CD4-positive, CD25-positive, alpha-beta regulatory T cell (primary cell): ENCODE results near the gene WDR59. TPM values are rescaled to one million over a fixed set of nuclear protein-coding genes. Genes with fewer than 3 reads are reported as not detected.
A peak's percentile ranks its signal among the peaks of the same experiment; 100 is the strongest.
"Not testable (repeated sequence)": the region's sequence is repeated elsewhere in the genome, so short reads cannot be mapped to it uniquely, and the experiment has no call there.

Experiments used
- ATAC-seq, 2 donors: fragments of 150-1000 bp; cut with Tn5 transposase; one replicate each; pipeline ENCODE4 v1.10.0; 2021; ENCODE audit warnings: low read depth in 2 of 2, moderate number of reproducible peaks in 2 of 2, moderate library complexity in 1 of 2
- DNase-seq, 3 donors: peaks; one replicate each; pipeline versions ENCODE4 v3.0.0 to v3.0.0-alpha.2; 2012 to 2022; ENCODE audit warnings: mixed read lengths in 1 of 3
- H3K27ac ChIP-seq: one replicate; pipeline ENCODE4 v1.7.0; 2013; ENCODE audit warnings: mild to moderate bottlenecking, low read length; ENCODE audit not compliant: insufficient read depth, poor library complexity, severe bottlenecking
- H3K27me3 ChIP-seq: one replicate; pipeline ENCODE4 v1.7.0; 2013; ENCODE audit warnings: low read length; ENCODE audit not compliant: control insufficient read depth, insufficient read depth
- H3K36me3 ChIP-seq: one replicate; pipeline ENCODE4 v1.7.0; 2013; ENCODE audit warnings: mild to moderate bottlenecking, low read length, moderate library complexity; ENCODE audit not compliant: control insufficient read depth, insufficient read depth
- H3K4me1 ChIP-seq: 2 replicates; pipeline ENCODE4 v1.7.0; 2013; ENCODE audit warnings: mild to moderate bottlenecking, low read length; ENCODE audit not compliant: insufficient read depth, control insufficient read depth, poor library complexity, severe bottlenecking
- H3K4me3 ChIP-seq: one replicate; pipeline ENCODE4 v1.7.0; 2013; ENCODE audit warnings: low read depth, mild to moderate bottlenecking, low read length, moderate library complexity
- H3K9me3 ChIP-seq, 2 experiments: 1 replicate in 1 of 2; 2 replicates in 1 of 2; pipeline ENCODE4 v1.7.0; 2013; ENCODE audit warnings: low read length in 2 of 2, mild to moderate bottlenecking in 1 of 2, moderate library complexity in 1 of 2; ENCODE audit not compliant: control insufficient read depth in 2 of 2
- H3K27ac Mint-ChIP-seq, 3 donors: one replicate each; pipeline ENCODE4 v1.8.0; 2020 to 2022; ENCODE audit warnings: mild to moderate bottlenecking in 3 of 3, mixed read lengths in 3 of 3, moderate library complexity in 2 of 3
- H3K27me3 Mint-ChIP-seq: one replicate; pipeline ENCODE4 v1.8.0; 2022; ENCODE audit warnings: mild to moderate bottlenecking, mixed read lengths
- H3K36me3 Mint-ChIP-seq: one replicate; pipeline ENCODE4 v1.8.0; 2020; ENCODE audit warnings: mixed read lengths
- H3K4me1 Mint-ChIP-seq, 4 donors: one replicate each; pipeline ENCODE4 v1.8.0; 2020 to 2022; ENCODE audit warnings: mixed read lengths in 4 of 4, mild to moderate bottlenecking in 1 of 4
- H3K4me3 Mint-ChIP-seq, 4 donors: one replicate each; pipeline ENCODE4 v1.8.0; 2020 to 2022; ENCODE audit warnings: mild to moderate bottlenecking in 4 of 4, mixed read lengths in 4 of 4, moderate library complexity in 3 of 4
- H3K9me3 Mint-ChIP-seq, 7 donors: one replicate each; pipeline ENCODE4 v1.8.0; 2020 to 2022; ENCODE audit warnings: mixed read lengths in 7 of 7, mild to moderate bottlenecking in 3 of 7, moderate library complexity in 2 of 7
- polyA plus RNA-seq, 4 donors: library from polyadenylated mRNA; unstranded; fragments of 300-500 nt; fragmentation: Illumina TruSeq; gene quantifications; one replicate each; pipeline ENCODE4 v1.2.3, GENCODE V29; 2021
- total RNA-seq: library from RNA; stranded (reverse); gene quantifications from one replicate; pipeline ENCODE4 v1.2.3, GENCODE V29; 2022

The WDR59 gene
- total and polyA plus RNA-seq, 5 donors from 2014 or later, result 11.4 to 89.2 (median 14.3) TPM

GRCh38 chr16:74843381-74844035 is 141.4 kb downstream of the WDR59 start:
- H3K27me3 Mint-ChIP-seq, result peaks cover 18% of the 10 kb centered on the region
- not testable (repeated sequence) for H3K4me1 ChIP-seq, H3K27me3 ChIP-seq, ATAC-seq, H3K4me1 Mint-ChIP-seq, H3K36me3 Mint-ChIP-seq, H3K27ac Mint-ChIP-seq, H3K9me3 Mint-ChIP-seq, H3K36me3 ChIP-seq, H3K9me3 ChIP-seq, H3K4me3 ChIP-seq, H3K27ac ChIP-seq, DNase-seq, H3K4me3 Mint-ChIP-seq

- no peaks in the 10 kb centered on the region for H3K4me1 Mint-ChIP-seq
Observed at GRCh38 chr16:74842413-74842812, 142.5 kb downstream of the WDR59 start.

GRCh38 chr16:74841904-74842303 is 143.0 kb downstream of the WDR59 start:
- H3K36me3 Mint-ChIP-seq, result no peaks in the 10 kb centered on the region
- peak overlapping the region in 2 of 3 donors; percentile 3 to 32 for H3K27ac Mint-ChIP-seq
- H3K4me3 Mint-ChIP-seq, result no peak overlapping the region
- no peak overlapping the region for H3K27ac ChIP-seq
- no peaks in the 10 kb centered on the region for H3K9me3 Mint-ChIP-seq
- no peaks in the 10 kb centered on the region for H3K4me1 Mint-ChIP-seq
- H3K4me1 ChIP-seq, result no peaks in the 10 kb centered on the region
- no peak for DNase-seq
- H3K9me3 ChIP-seq, result no peaks in the 10 kb centered on the region
- ATAC-seq, result no peak
- peaks cover 18% of the 10 kb centered on the region for H3K27me3 Mint-ChIP-seq
- H3K27me3 ChIP-seq, result no peaks in the 10 kb centered on the region
- no peak overlapping the region for H3K4me3 ChIP-seq
- H3K36me3 ChIP-seq, result no peaks in the 10 kb centered on the region

More at GRCh38 chr16:74842413-74842812, 142.5 kb downstream of the WDR59 start:
- Histone ChIP-seq H3K9me3 (no peaks in the 10 kb centered on the region), H3K4me1 (no peaks in the 10 kb centered on the region), H3K27ac (no peak overlapping the region), H3K4me3 (no peak overlapping the region), H3K27me3 (no peaks in the 10 kb centered on the region), H3K36me3 (no peaks in the 10 kb centered on the region)
- no peak for ATAC-seq
- DNase-seq, result no peak
- no peak overlapping the region for H3K4me3 Mint-ChIP-seq
- peaks cover 18% of the 10 kb centered on the region for H3K27me3 Mint-ChIP-seq
- H3K9me3 Mint-ChIP-seq, result no peaks in the 10 kb centered on the region
- no peaks in the 10 kb centered on the region for H3K36me3 Mint-ChIP-seq
- peak overlapping the region in 1 of 3 donors; percentile 32 for H3K27ac Mint-ChIP-seq

- no peak for DNase-seq
- Histone ChIP-seq H3K27me3 (no peaks in the 10 kb centered on the region), H3K27ac (no peak overlapping the region), H3K4me3 (no peak overlapping the region), H3K9me3 (no peaks in the 10 kb centered on the region), H3K36me3 (no peaks in the 10 kb centered on the region), H3K4me1 (no peaks in the 10 kb centered on the region)
- ATAC-seq, result no peak
- Mint-ChIP-seq H3K4me1 (no peaks in the 10 kb centered on the region), H3K27me3 (peaks cover 18% of the 10 kb centered on the region), H3K36me3 (no peaks in the 10 kb centered on the region), H3K27ac (no peak overlapping the region), H3K9me3 (no peaks in the 10 kb centered on the region), H3K4me3 (no peak overlapping the region)
Observed at GRCh38 chr16:74841469-74841868, 143.5 kb downstream of the WDR59 start.

GRCh38 chr16:74837056-74837455 is 147.9 kb downstream of the WDR59 start:
- Histone ChIP-seq H3K4me3 (no peak overlapping the region), H3K9me3 (no peaks in the 10 kb centered on the region), H3K27me3 (no peaks in the 10 kb centered on the region), H3K27ac (no peak overlapping the region), H3K4me1 (no peaks in the 10 kb centered on the region), H3K36me3 (no peaks in the 10 kb centered on the region)
- DNase-seq (no peak), ATAC-seq (no peak)
- H3K27ac Mint-ChIP-seq, result no peak overlapping the region
- H3K4me1 Mint-ChIP-seq, result no peaks in the 10 kb centered on the region
- no peaks in the 10 kb centered on the region for H3K36me3 Mint-ChIP-seq
- H3K4me3 Mint-ChIP-seq, result no peak overlapping the region
- peaks cover 23% of the 10 kb centered on the region for H3K27me3 Mint-ChIP-seq
- peaks cover 0 to 1% (median 0%) of the 10 kb centered on the region in 7 donors for H3K9me3 Mint-ChIP-seq

GRCh38 chr16:74836111-74836671 is 148.7 kb downstream of the WDR59 start:
- Histone ChIP-seq H3K9me3 (no peaks in the 10 kb centered on the region), H3K36me3 (no peaks in the 10 kb centered on the region), H3K4me1 (no peaks in the 10 kb centered on the region), H3K27ac (no peak overlapping the region), H3K4me3 (no peak overlapping the region), H3K27me3 (no peaks in the 10 kb centered on the region)
- Mint-ChIP-seq H3K9me3 (peaks cover 0 to 3% (median 0%) of the 10 kb centered on the region in 7 donors), H3K4me3 (no peak overlapping the region), H3K27ac (no peak overlapping the region), H3K27me3 (peaks cover 21% of the 10 kb centered on the region), H3K36me3 (no peaks in the 10 kb centered on the region), H3K4me1 (no peaks in the 10 kb centered on the region)
- DNase-seq (no peak), ATAC-seq (no peak)

- H3K27ac Mint-ChIP-seq, result no peak overlapping the region
- no peaks in the 10 kb centered on the region for H3K36me3 Mint-ChIP-seq
- no peak overlapping the region for H3K4me3 Mint-ChIP-seq
- H3K27me3 Mint-ChIP-seq, result peaks cover 22% of the 10 kb centered on the region
- no peak overlapping the region for H3K4me3 ChIP-seq
- H3K9me3 Mint-ChIP-seq, result peaks cover 0 to 15% (median 7%) of the 10 kb centered on the region in 7 donors
- no peak for ATAC-seq
- H3K4me1 Mint-ChIP-seq, result no peaks in the 10 kb centered on the region
- DNase-seq, result no peak
- H3K27ac ChIP-seq, result no peak overlapping the region
- no peaks in the 10 kb centered on the region for H3K4me1 ChIP-seq
- H3K36me3 ChIP-seq, result no peaks in the 10 kb centered on the region
- peaks cover 5% of the 10 kb centered on the region for H3K27me3 ChIP-seq
- H3K9me3 ChIP-seq, result peaks cover 10 to 12% of the 10 kb centered on the region in 2 experiments
Observed at GRCh38 chr16:74832228-74832627, 152.7 kb downstream of the WDR59 start.

GRCh38 chr16:74831467-74831866 is 153.5 kb downstream of the WDR59 start:
- H3K27ac Mint-ChIP-seq, result no peak overlapping the region
- no peak overlapping the region for H3K27ac ChIP-seq
- DNase-seq (no peak), ATAC-seq (no peak)
- peaks cover 22% of the 10 kb centered on the region for H3K27me3 Mint-ChIP-seq
- no peaks in the 10 kb centered on the region for H3K36me3 Mint-ChIP-seq
- H3K9me3 Mint-ChIP-seq, result peaks cover 0 to 15% (median 7%) of the 10 kb centered on the region in 7 donors
- H3K4me1 Mint-ChIP-seq, result no peaks in the 10 kb centered on the region
- H3K4me3 Mint-ChIP-seq, result no peak overlapping the region
- no peaks in the 10 kb centered on the region for H3K4me1 ChIP-seq
- no peaks in the 10 kb centered on the region for H3K36me3 ChIP-seq
- no peak overlapping the region for H3K4me3 ChIP-seq
- peaks cover 9% of the 10 kb centered on the region for H3K27me3 ChIP-seq
- H3K9me3 ChIP-seq, result peaks cover 10 to 12% of the 10 kb centered on the region in 2 experiments
